Measurements from ENCODE around the gene GRIN3B. TPM values are rescaled to one million over a fixed set of nuclear protein-coding genes. Genes with fewer than 3 reads are reported as not detected.

The GRIN3B gene
- total and polyA plus RNA-seq, 9 of the 15 experiments (the other 6 are each of a cell fraction or from before 2014, with no cell fraction given): 0.06 to 0.95 (median 0.19) TPM; not detected in 6

- no peak for TF ChIP-seq ATF6 (CRISPR knock-in tag; IDR thresholded peaks at IDR 0.05)
- no peak for TF ChIP-seq L3MBTL2 (IDR thresholded peaks at IDR 0.05)
- TF ChIP-seq SAP30 (IDR thresholded peaks at IDR 0.05; ENCODE audit: borderline replicate concordance, insufficient read depth, low read depth, low read length, poor library complexity, severe bottlenecking): no peak
- TF ChIP-seq POLR2G (IDR thresholded peaks at IDR 0.05; ENCODE audit: low read depth, low read length): peak; percentile 51; the same call in 1 of the 2 replicates
Observed at GRCh38 chr19:1015061-1015781, 15.0 kb downstream of the GRIN3B start (continued).

GRCh38 chr19:1015782-1016646 lies 15.8 kb downstream of the GRIN3B start:
- CTCF ChIA-PET (ENCODE audit: low intra/inter-chr PET ratio): no interaction called here
- in situ Hi-C loops (cut with MboI): no loop called here
- intact Hi-C loops (cut with micrococcal nuclease): no loop called here
- TF ChIP-seq STAG1 (CRISPR knock-in tag; IDR thresholded peaks at IDR 0.05; ENCODE audit: borderline replicate concordance) (no peak), ARID1B (IDR thresholded peaks at IDR 0.05) (no peak), TCF7L2 (IDR thresholded peaks at IDR 0.05; ENCODE audit: low read depth, low read length) (no peak), MTF1 (CRISPR knock-in tag; IDR thresholded peaks at IDR 0.05; ENCODE audit: borderline replicate concordance) (no peak), TRIM24 (IDR thresholded peaks at IDR 0.05) (no peak), SIN3B (IDR thresholded peaks at IDR 0.05; ENCODE audit: low read depth) (no peak), ZNF12 (CRISPR knock-in tag; IDR thresholded peaks at IDR 0.05) (no peak), ZNF586 (CRISPR knock-in tag; conservative IDR thresholded peaks at IDR 0.05) (no peak), ETV1 (tag; conservative IDR thresholded peaks at IDR 0.05; ENCODE audit: low read depth) (no peak), MYC (IDR thresholded peaks at IDR 0.05; ENCODE audit: low read depth, low read length) (no peak), MYC (CRISPR knock-in tag; IDR thresholded peaks at IDR 0.05; ENCODE audit: borderline replicate concordance, low read depth) (no peak), MAFK (IDR thresholded peaks at IDR 0.05; ENCODE audit: low read length) (peak; percentile 21; the same call in 1 of the 2 replicates), MXI1 (IDR thresholded peaks at IDR 0.05; ENCODE audit: low read depth, low read length) (no peak)

More at GRCh38 chr19:1015782-1016646, 15.8 kb downstream of the GRIN3B start:
- BruUV-seq (replicated peaks): no TSS peak
- Histone ChIP-seq H3K9ac (ENCODE audit: insufficient read depth in 1 of 2, low read depth in 2 of 2, low read length in 2 of 2) (peak overlapping the region in 1 of 2 experiments; percentile 94; a peak in 2 of 4 replicates), H2AFZ (ENCODE audit: low read depth, low read length) (no peak overlapping the region), H3K4me3 (no peak overlapping the region), H3K4me1 (replicated peaks in 1 of 2; ENCODE audit: control insufficient read depth in 2 of 2, insufficient read depth in 2 of 2, low read length in 2 of 2) (peaks cover 23 to 93% of the 10 kb centered on the region in 2 experiments), H3K27me3 (ENCODE audit: control insufficient read depth in 2 of 2, insufficient read depth in 2 of 2, low read length in 2 of 2) (no peaks in the 10 kb centered on the region), H3K79me2 (ENCODE audit: control insufficient read depth, insufficient read depth, low read length) (peaks cover 79% of the 10 kb centered on the region), H4K20me1 (replicated peaks; ENCODE audit: control insufficient read depth, insufficient read depth, low read length) (peaks cover 50% of the 10 kb centered on the region), H3K9me3 (replicated peaks; ENCODE audit: control insufficient read depth, insufficient read depth, low read depth, low read length) (no peaks in the 10 kb centered on the region), H3K36me3 (ENCODE audit: control insufficient read depth, insufficient read depth, low read length) (peaks cover 85% of the 10 kb centered on the region; the same call in 2 of the 3 replicates), H3K4me2 (ENCODE audit: insufficient read depth, low read length) (no peak overlapping the region), H3K9me1 (ENCODE audit: control insufficient read depth, insufficient read depth, low read length) (peaks cover 16% of the 10 kb centered on the region), H3K27ac (ENCODE audit: extremely low read depth, low read depth, low read length) (peak overlapping the region; percentile 74; the same call in 1 of the 3 replicates)
- FAIRE-seq (no peak), DNase-seq (ENCODE audit: extremely low read depth in 1 of 4, low spot score in 3 of 4) (no peak), ATAC-seq (no peak)
- WGBS (ENCODE audit: insufficient coverage, low coverage, missing lambda C conversion rate): 82% methylated on average over 22 of the region's 31 CpGs
- POLR2A ChIA-PET: interaction anchor here (0.6 to 0.9 kb wide), 3 partner anchors 11 to 274 kb away, joined by 3 to 4 read pairs (median 3); no protein-coding TSS in a partner anchor

Measured in K562 (cell line).